Lower leg skin (tissue), 4 donors: ENCODE data around the gene DLST. TPM values are rescaled to one million over a fixed set of nuclear protein-coding genes. Genes with fewer than 3 reads are reported as not detected.

Experiments used
- DNase-seq, 2 donors: peaks; one replicate each; pipeline ENCODE4 v3.0.0-alpha.2; 2019; ENCODE audit warnings: low spot score in 2 of 2
- H3K4me3 ChIP-seq: fragments of 200-600 bp; sonication (generic); 2 replicates; pipeline ENCODE4 v1.5.1; 2017; ENCODE audit warnings: mild to moderate bottlenecking, low read depth; ENCODE audit not compliant: poor library complexity, severe bottlenecking
- POLR2A ChIP-seq, 2 donors: fragments of 450-650 bp; IDR thresholded peaks; one replicate each; pipeline ENCODE4 v1.6.1; 2016 to 2017; ENCODE audit warnings: antibody characterized with exemption in 2 of 2, mild to moderate bottlenecking in 1 of 2, moderate library complexity in 1 of 2
- WGBS, 2 donors: methylation state at CpG; one replicate each; pipeline ENCODE4 v1.1.5; 2018; 5-methylcytosine and 5-hydroxymethylcytosine counted together
- intact Hi-C: fragments of 100-400 bp; cut with DNase I; formaldehyde crosslinking; loops from one replicate; pipeline ENCODE4 v1.15.0; 2023; ENCODE audit warnings: low total_unique reads
- total RNA-seq, 4 donors: library from RNA; depleted of rRNA; stranded (reverse); fragments of >200 nt; gene quantifications; one replicate each; pipeline ENCODE4 v1.1.0, GENCODE V29; 2016
- TF ChIP-seq, protein P1 (sequence below), 3 donors: fragments of 450-650 bp; IDR thresholded peaks; one replicate each; pipeline ENCODE4 v1.5.1; 2016; ENCODE audit warnings: antibody characterized with exemption in 3 of 3, mild to moderate bottlenecking in 3 of 3, moderate library complexity in 2 of 3

DLST gene
- total RNA-seq, 4 donors from 2014 or later = 65.0 to 126 (median 73.8) TPM

- TF ChIP-seq POLR2A (IDR thresholded peaks at IDR 0.05) = no peak
- 85 to 86% methylated on average over 9 of the region's 9 CpGs for WGBS, 2 donors
- peak in 1 of 2 donors; percentile 80 for DNase-seq
- intact Hi-C loops = loop anchor here (5.0 kb wide), 1 partner anchor 47 kb away; no protein-coding TSS in a partner anchor
- H3K4me3 ChIP-seq = no peak overlapping the region
Observed at GRCh38 chr14:74908861-74909341, 27.2 kb downstream of the DLST start.

- H3K4me3 ChIP-seq = no peak overlapping the region
- TF ChIP-seq, protein P1, sequence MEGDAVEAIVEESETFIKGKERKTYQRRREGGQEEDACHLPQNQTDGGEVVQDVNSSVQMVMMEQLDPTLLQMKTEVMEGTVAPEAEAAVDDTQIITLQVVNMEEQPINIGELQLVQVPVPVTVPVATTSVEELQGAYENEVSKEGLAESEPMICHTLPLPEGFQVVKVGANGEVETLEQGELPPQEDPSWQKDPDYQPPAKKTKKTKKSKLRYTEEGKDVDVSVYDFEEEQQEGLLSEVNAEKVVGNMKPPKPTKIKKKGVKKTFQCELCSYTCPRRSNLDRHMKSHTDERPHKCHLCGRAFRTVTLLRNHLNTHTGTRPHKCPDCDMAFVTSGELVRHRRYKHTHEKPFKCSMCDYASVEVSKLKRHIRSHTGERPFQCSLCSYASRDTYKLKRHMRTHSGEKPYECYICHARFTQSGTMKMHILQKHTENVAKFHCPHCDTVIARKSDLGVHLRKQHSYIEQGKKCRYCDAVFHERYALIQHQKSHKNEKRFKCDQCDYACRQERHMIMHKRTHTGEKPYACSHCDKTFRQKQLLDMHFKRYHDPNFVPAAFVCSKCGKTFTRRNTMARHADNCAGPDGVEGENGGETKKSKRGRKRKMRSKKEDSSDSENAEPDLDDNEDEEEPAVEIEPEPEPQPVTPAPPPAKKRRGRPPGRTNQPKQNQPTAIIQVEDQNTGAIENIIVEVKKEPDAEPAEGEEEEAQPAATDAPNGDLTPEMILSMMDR (IDR thresholded peaks at IDR 0.05) = no peak
- TF ChIP-seq POLR2A (IDR thresholded peaks at IDR 0.05) = no peak
- intact Hi-C loops = loop anchor here (5.0 kb wide), 1 partner anchor 47 kb away; no protein-coding TSS in a partner anchor
- peak in 1 of 2 donors; percentile 86 for DNase-seq
- WGBS, 2 donors = 92 to 97% methylated on average over 10 of the region's 14 CpGs
Observed at GRCh38 chr14:74909501-74909900, 27.8 kb downstream of the DLST start.

- H3K4me3 ChIP-seq = no peak overlapping the region
- DNase-seq = peak in 1 of 2 donors; percentile 84
- 92 to 94% methylated on average over 10 of the region's 10 CpGs for WGBS, 2 donors
- intact Hi-C loops = loop anchor here (5.0 to 10.0 kb wide), 2 partner anchors 48 to 175 kb away; no protein-coding TSS in a partner anchor
- TF ChIP-seq, protein P1 (IDR thresholded peaks at IDR 0.05) = no peak
- no peak for TF ChIP-seq POLR2A (IDR thresholded peaks at IDR 0.05)
Observed at GRCh38 chr14:74909911-74910310, 28.2 kb downstream of the DLST start.

DNA sequence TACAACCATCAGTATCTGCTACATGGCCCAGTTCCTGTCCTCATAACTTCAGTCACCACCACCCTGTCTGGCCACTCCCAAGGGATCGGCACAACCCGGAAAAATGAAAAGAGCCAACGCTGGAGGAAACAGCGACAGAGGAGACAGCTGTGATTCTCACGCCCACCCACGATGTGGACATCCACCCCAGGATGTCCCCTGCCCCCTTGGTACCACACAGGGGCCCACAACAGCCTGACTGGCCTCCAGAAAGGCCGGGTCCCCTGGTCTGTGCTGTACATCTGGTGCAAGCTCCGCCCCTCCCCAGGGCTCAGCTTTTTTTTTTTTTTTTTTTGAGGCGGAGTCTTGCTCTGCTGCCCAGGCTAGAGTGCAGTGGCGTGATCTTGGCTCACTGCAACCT, 28.8 kb downstream of the DLST start:
- TF ChIP-seq, protein P1 (IDR thresholded peaks at IDR 0.05) = no peak
- TF ChIP-seq POLR2A (IDR thresholded peaks at IDR 0.05) = no peak
- intact Hi-C loops = loop anchor here (10.0 kb wide), 1 partner anchor 174 kb away; no protein-coding TSS in a partner anchor
- WGBS, 2 donors = 30 to 46% methylated on average over 10 of the region's 10 CpGs
- peak in 1 of 2 donors; percentile 80 for DNase-seq
- no peak overlapping the region for H3K4me3 ChIP-seq

- TF ChIP-seq POLR2A (IDR thresholded peaks at IDR 0.05) = no peak
- TF ChIP-seq, protein P1 (IDR thresholded peaks at IDR 0.05) = no peak
- WGBS, 2 donors = 97 to 100% methylated on average over 4 to 6 of the region's 6 CpGs
- H3K4me3 ChIP-seq = no peak overlapping the region
- peak in 1 of 2 donors; percentile 62 for DNase-seq
- intact Hi-C loops = loop anchor here (10.0 kb wide), 1 partner anchor 174 kb away; no protein-coding TSS in a partner anchor
Observed at GRCh38 chr14:74911221-74911620, 29.5 kb downstream of the DLST start.

GRCh38 chr14:74911704-74912103, 30.0 kb downstream of the DLST start:
- DNase-seq = peak in 1 of 2 donors; percentile 68
- 59 to 70% methylated on average over 5 of the region's 5 CpGs for WGBS, 2 donors
- intact Hi-C loops = loop anchor here (10.0 kb wide), 1 partner anchor 173 kb away; no protein-coding TSS in a partner anchor
- no peak overlapping the region for H3K4me3 ChIP-seq
- TF ChIP-seq, protein P1 (IDR thresholded peaks at IDR 0.05) = no peak
- no peak for TF ChIP-seq POLR2A (IDR thresholded peaks at IDR 0.05)
